ENCODE results near the gene DNMT1. TPM values are rescaled to one million over a fixed set of nuclear protein-coding genes. Genes with fewer than 3 reads are reported as not detected.

Gene DNMT1
- total RNA-seq, 1 experiment from 2014 or later = 227 TPM

GRCh38 chr19:10230861-10231611 is 36.3 kb upstream of the DNMT1 start, which contains the start of gene S1PR2:
S1PR2 (minus strand) TSS chr19:10231331; CDS start chr19:10224905, 6,426 bp downstream.
- Histone ChIP-seq H3K4me2 (ENCODE audit: insufficient read depth, insufficient read length, low read length) (peak within 1 kb of the TSS; percentile 69), H4K91ac (ENCODE audit: insufficient read length, low read depth, low read length) (peak within 1 kb of the TSS; percentile 81), H3K9ac (ENCODE audit: extremely low read depth, insufficient read length, low read length) (peak within 1 kb of the TSS; percentile 71), H3K18ac (ENCODE audit: insufficient read length, low read depth, low read length) (peak within 1 kb of the TSS; percentile 91), H2BK15ac (ENCODE audit: low read depth, low read length) (no peak within 1 kb of the TSS; the same call in 1 of the 2 replicates), H3T11ph (ENCODE audit: low read length) (no peak within 1 kb of the TSS), H4K20me1 (ENCODE audit: control insufficient read depth, insufficient read depth, insufficient read length) (no peaks in the 10 kb centered on the region), H3K79me1 (ENCODE audit: insufficient read depth, low read depth, low read length, poor library complexity, severe bottlenecking) (no peaks in the 10 kb centered on the region), H4K5ac (ENCODE audit: insufficient read length, low read depth, low read length) (peak within 1 kb of the TSS; percentile 91), H3K27ac (ENCODE audit: insufficient read length, low read depth, low read length) (no peak within 1 kb of the TSS), H4K8ac (replicated peaks; ENCODE audit: insufficient read length, low read depth, low read length) (no peak within 1 kb of the TSS), H2BK12ac (ENCODE audit: insufficient read length, low read depth, low read length) (no peak within 1 kb of the TSS), H2AFZ (ENCODE audit: low read length) (no peak within 1 kb of the TSS), H2BK20ac (ENCODE audit: low read depth, low read length, poor library complexity, severe bottlenecking) (no peak within 1 kb of the TSS), H3K23ac (ENCODE audit: insufficient read length, low read depth, low read length) (no peak within 1 kb of the TSS), H2BK120ac (ENCODE audit: low read depth, low read length, poor library complexity, severe bottlenecking) (no peak within 1 kb of the TSS), H3K14ac (ENCODE audit: insufficient read depth, low read length) (peak within 1 kb of the TSS; percentile 85), H2BK5ac (ENCODE audit: insufficient read length, low read length) (no peak within 1 kb of the TSS), H3K23me2 (ENCODE audit: insufficient read length, low read depth, low read length, poor library complexity, severe bottlenecking) (peaks cover 13% of the 10 kb centered on the region), H2AK5ac (ENCODE audit: insufficient read length, low read length) (no peak within 1 kb of the TSS), H3K4me1 (ENCODE audit: insufficient read depth, low read length) (no peaks in the 10 kb centered on the region), H3K27me3 (ENCODE audit: insufficient read depth, low read length) (no peaks in the 10 kb centered on the region), H3K9me3 (ENCODE audit: control insufficient read depth, low read depth, low read length) (no peaks in the 10 kb centered on the region), H3K79me2 (ENCODE audit: insufficient read depth, low read length) (no peaks in the 10 kb centered on the region), H3K4ac (ENCODE audit: low read depth, low read length) (no peak within 1 kb of the TSS; the same call in 1 of the 2 replicates), H3K56ac (ENCODE audit: insufficient read length, low read depth, low read length) (no peak within 1 kb of the TSS)
- Mint-ChIP-seq H3K27ac (peak within 1 kb of the TSS; percentile 76 to 91 (median 89); a peak in 6 of 7 replicates), H3K9me3 (no peaks in the 10 kb centered on the region), H3K4me1 (peaks cover 8 to 18% of the 10 kb centered on the region in 2 experiments), H3K27me3 (ENCODE audit: low read depth) (no peaks in the 10 kb centered on the region; the same call in none of the 2 replicates), H3K4me3 (peak within 1 kb of the TSS; percentile 72 to 85), H3K36me3 (ENCODE audit: insufficient read depth in 1 of 3, low read depth in 3 of 3) (no peaks in the 10 kb centered on the region)
- no CpG with 5 or more reads among the region's 73 CpGs for WGBS (ENCODE audit: extremely low coverage, insufficient read length, low lambda C conversion rate)
- 0 out of 3 replicates have a peak, but pooled peaks have one; percentile 10 for TF ChIP-seq CTCF (conservative IDR thresholded peaks at IDR 0.05)
- DNase-seq = peak; percentile 86

All from H9 (cell line).